ENCODE results near the gene ADARB2.

GRCh38 chr10:1451941-1452340 lies 285.4 kb downstream of the ADARB2 start:
- TF ChIP-seq MAX (IDR thresholded peaks at IDR 0.05), result no peak
- no peak for TF ChIP-seq EGR1 (IDR thresholded peaks at IDR 0.05)
- TF ChIP-seq REST (IDR thresholded peaks at IDR 0.05; ENCODE audit: low read depth), result no peak
- TF ChIP-seq FOXM1 (IDR thresholded peaks at IDR 0.05; ENCODE audit: borderline replicate concordance, low read depth), result no peak
- no peak for TF ChIP-seq CEBPB (IDR thresholded peaks at IDR 0.05)
- no peak for TF ChIP-seq CREB1 (IDR thresholded peaks at IDR 0.05; ENCODE audit: low read depth)
- TF ChIP-seq RAD21 (IDR thresholded peaks at IDR 0.05; ENCODE audit: low read depth), result no peak

Measured in Ishikawa (cell line).